ENCODE measurements around the gene ZNF627. TPM values are rescaled to one million over a fixed set of nuclear protein-coding genes. Genes with fewer than 3 reads are reported as not detected.
A peak's percentile ranks its signal among the peaks of the same experiment; 100 is the strongest.

The ZNF627 gene
- total RNA-seq, 2 donors from 2014 or later: 7.6 to 10.3 TPM

DNA sequence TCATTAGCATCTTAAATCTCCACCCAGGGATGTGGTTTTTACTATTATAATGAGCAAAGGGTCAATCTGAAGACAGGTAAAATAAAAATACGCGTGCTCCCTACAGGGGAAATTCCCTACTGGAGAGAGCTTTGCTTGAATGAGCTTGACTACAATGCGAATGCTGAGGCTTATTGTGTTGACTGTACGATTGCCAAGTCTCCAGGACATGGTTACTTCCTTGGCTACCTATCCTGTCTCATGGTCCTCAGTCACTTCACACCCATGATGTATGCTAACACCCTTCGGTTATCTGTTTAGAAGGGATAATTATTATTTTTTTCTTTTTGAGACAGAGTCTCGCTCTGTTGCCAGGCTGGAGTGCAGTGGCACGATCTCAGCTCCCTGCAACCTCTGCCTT is 61.7 kb downstream of the ZNF627 start:
- no peak overlapping the region for H3K27ac ChIP-seq
- DNase-seq: peak; percentile 27
- intact Hi-C loops (cut with DNase I): no loop called here
- H3K36me3 ChIP-seq: no peaks in the 10 kb centered on the region
- H3K9me3 ChIP-seq: no peaks in the 10 kb centered on the region
- H3K4me1 ChIP-seq: no peaks in the 10 kb centered on the region
- TF ChIP-seq, protein P1, sequence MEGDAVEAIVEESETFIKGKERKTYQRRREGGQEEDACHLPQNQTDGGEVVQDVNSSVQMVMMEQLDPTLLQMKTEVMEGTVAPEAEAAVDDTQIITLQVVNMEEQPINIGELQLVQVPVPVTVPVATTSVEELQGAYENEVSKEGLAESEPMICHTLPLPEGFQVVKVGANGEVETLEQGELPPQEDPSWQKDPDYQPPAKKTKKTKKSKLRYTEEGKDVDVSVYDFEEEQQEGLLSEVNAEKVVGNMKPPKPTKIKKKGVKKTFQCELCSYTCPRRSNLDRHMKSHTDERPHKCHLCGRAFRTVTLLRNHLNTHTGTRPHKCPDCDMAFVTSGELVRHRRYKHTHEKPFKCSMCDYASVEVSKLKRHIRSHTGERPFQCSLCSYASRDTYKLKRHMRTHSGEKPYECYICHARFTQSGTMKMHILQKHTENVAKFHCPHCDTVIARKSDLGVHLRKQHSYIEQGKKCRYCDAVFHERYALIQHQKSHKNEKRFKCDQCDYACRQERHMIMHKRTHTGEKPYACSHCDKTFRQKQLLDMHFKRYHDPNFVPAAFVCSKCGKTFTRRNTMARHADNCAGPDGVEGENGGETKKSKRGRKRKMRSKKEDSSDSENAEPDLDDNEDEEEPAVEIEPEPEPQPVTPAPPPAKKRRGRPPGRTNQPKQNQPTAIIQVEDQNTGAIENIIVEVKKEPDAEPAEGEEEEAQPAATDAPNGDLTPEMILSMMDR (IDR thresholded peaks at IDR 0.05): no peak
- no peak overlapping the region for H3K4me3 ChIP-seq
- H3K27me3 ChIP-seq: no peaks in the 10 kb centered on the region
- H3K9ac ChIP-seq (ENCODE audit: low read depth in 2 of 2, low read length in 2 of 2): no peak overlapping the region

DNA sequence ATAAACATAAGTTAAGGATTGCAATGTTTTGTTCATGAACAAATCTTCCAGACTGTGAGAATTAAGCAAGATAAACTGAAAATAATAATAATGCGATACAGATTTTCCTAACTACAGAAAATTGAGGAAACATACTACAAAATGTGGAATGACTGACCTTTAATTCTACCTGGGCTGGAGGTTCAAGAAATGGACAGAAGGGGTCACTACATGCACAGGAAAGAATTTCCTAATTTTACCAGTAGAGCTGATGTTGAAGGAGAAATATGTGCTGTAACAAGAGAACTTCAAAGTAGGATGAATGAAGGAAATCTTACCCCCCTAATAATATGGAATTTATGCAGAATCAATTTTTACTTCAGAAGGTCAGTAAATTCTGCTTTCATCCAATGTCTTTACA is 62.3 kb downstream of the ZNF627 start:
- Histone ChIP-seq H3K9ac (ENCODE audit: low read depth in 2 of 2, low read length in 2 of 2) (no peak overlapping the region), H3K27ac (no peak overlapping the region), H3K4me1 (no peaks in the 10 kb centered on the region), H3K36me3 (no peaks in the 10 kb centered on the region), H3K4me3 (no peak overlapping the region), H3K27me3 (no peaks in the 10 kb centered on the region), H3K9me3 (no peaks in the 10 kb centered on the region)
- intact Hi-C loops (cut with DNase I): no loop called here
- no peak for DNase-seq
- TF ChIP-seq, protein P1 (IDR thresholded peaks at IDR 0.05): no peak

DNA sequence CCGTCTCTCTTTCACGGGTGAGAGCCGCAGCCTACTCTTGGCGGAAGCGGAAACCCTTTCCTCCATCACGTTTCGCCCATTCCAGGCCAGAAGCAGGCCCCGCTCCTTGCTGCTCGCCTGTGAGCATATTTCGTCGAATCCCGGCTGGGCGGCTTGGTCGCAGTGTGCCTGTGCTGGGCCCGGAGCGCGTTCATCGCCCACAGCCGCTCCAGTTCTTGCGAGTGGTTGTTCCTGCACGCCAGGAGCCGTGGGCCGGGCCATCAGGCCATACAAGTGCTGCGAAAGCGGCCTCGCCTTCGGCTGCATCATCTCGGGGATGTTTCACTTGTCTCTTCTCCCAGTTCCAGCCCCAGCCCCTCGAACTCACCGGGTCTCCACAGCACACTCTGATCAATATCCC is 65.0 kb downstream of the ZNF627 start:
- no peaks in the 10 kb centered on the region for H3K4me1 ChIP-seq
- no peak overlapping the region for H3K27ac ChIP-seq
- no peaks in the 10 kb centered on the region for H3K36me3 ChIP-seq
- H3K27me3 ChIP-seq: no peaks in the 10 kb centered on the region
- H3K4me3 ChIP-seq: no peak overlapping the region
- TF ChIP-seq, protein P1 (IDR thresholded peaks at IDR 0.05): no peak
- no peak for DNase-seq
- no peak overlapping the region for H3K9ac ChIP-seq (ENCODE audit: low read depth in 2 of 2, low read length in 2 of 2)
- intact Hi-C loops (cut with DNase I): no loop called here
- H3K9me3 ChIP-seq: no peaks in the 10 kb centered on the region

DNA sequence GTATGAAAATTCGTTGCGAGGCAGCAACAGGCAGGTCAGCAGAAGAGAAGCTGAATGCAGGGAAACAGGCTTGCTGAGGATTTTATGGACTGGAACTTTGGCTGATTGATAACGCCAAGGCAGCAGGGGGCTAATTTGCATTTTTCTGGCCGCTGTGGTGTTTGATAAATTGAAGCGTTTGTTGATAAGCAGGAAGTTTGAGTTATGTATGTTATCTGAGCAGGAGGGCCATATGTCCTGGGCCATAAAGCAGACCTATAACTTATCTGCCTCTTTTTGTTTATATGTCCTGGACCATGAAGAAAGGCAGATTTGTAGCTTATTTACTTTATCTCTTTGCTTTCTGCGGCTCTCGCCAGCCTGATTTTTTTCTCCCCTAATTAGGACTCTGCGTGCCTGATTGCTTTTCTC is 65.9 kb downstream of the ZNF627 start:
- no peaks in the 10 kb centered on the region for H3K27me3 ChIP-seq
- no peaks in the 10 kb centered on the region for H3K4me1 ChIP-seq
- TF ChIP-seq, protein P1 (IDR thresholded peaks at IDR 0.05): no peak
- no peaks in the 10 kb centered on the region for H3K36me3 ChIP-seq
- no peak overlapping the region for H3K27ac ChIP-seq
- H3K9me3 ChIP-seq: no peaks in the 10 kb centered on the region
- no peak for DNase-seq
- H3K9ac ChIP-seq (ENCODE audit: low read depth in 2 of 2, low read length in 2 of 2): no peak overlapping the region
- intact Hi-C loops (cut with DNase I): no loop called here
- no peak overlapping the region for H3K4me3 ChIP-seq

Other genes with a start within 250 kb of the ZNF627 start
- gene PLPPR2, start 242.1 kb upstream of the ZNF627 start, total RNA-seq: 1 to 10 TPM; 4.8 to 8.0 TPM
- 1 to 10 TPM; 3.0 to 4.6 TPM for gene SWSAP1, start 222.8 kb upstream of the ZNF627 start, total RNA-seq
- gene EPOR, start 213.2 kb upstream of the ZNF627 start, total RNA-seq: 1 to 10 TPM; 2.8 to 5.8 TPM
- 10 to 100 TPM; 13.8 to 32.7 TPM for gene RGL3, start 178.2 kb upstream of the ZNF627 start, total RNA-seq
- gene ODAD3, start 162.4 kb upstream of the ZNF627 start, total RNA-seq: under 1 TPM in 1 of 2 donors, not detected in 1; 0.22 TPM
- gene PRKCSH, start 161.8 kb upstream of the ZNF627 start, total RNA-seq: 100 to 1,000 TPM; 308 to 434 TPM
- under 1 TPM; 0.25 to 0.50 TPM for gene ELAVL3, start 116.4 kb upstream of the ZNF627 start, total RNA-seq
- gene ZNF653, start 91.6 kb upstream of the ZNF627 start, total RNA-seq: 10 to 100 TPM; 10.6 to 14.2 TPM
- 100 to 1,000 TPM in 1 of 2 donors, 10 to 100 TPM in 1; 62.8 to 124 TPM for gene ECSIT, start 68.3 kb upstream of the ZNF627 start, total RNA-seq
- 100 to 1,000 TPM in 1 of 2 donors, 10 to 100 TPM in 1; 10.7 to 354 TPM for gene CNN1, start 58.6 kb upstream of the ZNF627 start, total RNA-seq
- gene ELOF1, start 38.3 kb upstream of the ZNF627 start, total RNA-seq: 10 to 100 TPM; 33.8 to 59.8 TPM
- gene ACP5, start 19.8 kb upstream of the ZNF627 start, total RNA-seq: 10 to 100 TPM; 11.3 to 30.2 TPM
- gene ZNF823, start 141.5 kb downstream of the ZNF627 start, total RNA-seq: 10 to 100 TPM; 10.7 to 13.1 TPM
- 1 to 10 TPM; 3.5 to 3.8 TPM for gene ZNF441, start 169.5 kb downstream of the ZNF627 start, total RNA-seq
- gene ZNF491, start 201.0 kb downstream of the ZNF627 start, total RNA-seq: 1 to 10 TPM; 1.9 TPM
- 10 to 100 TPM; 31.4 to 32.2 TPM for gene ZNF440, start 216.8 kb downstream of the ZNF627 start, total RNA-seq